Activated CD4-positive, alpha-beta T cell treated with anti-CD3 and anti-CD28 coated beads, Interleukin-2, amount 10 ng/mL, durations not matched to agents 7 days and 5 days (primary cell): ENCODE results near the gene HIRIP3. TPM values are rescaled to one million over a fixed set of nuclear protein-coding genes. Genes with fewer than 3 reads are reported as not detected.

Experiments used
- CTCF ChIA-PET: fragments of 350-600 bp; sonication (Branson Sonifier 250); formaldehyde crosslinking; loops from one replicate; lab custom pipeline; 2021; ENCODE audit warnings: antibody characterized with exemption; lab: Charles Lee
- POLR2A ChIA-PET: fragments of 350-600 bp; sonication (Branson Sonifier 250); formaldehyde crosslinking; loops from one replicate; lab custom pipeline; 2021; ENCODE audit warnings: antibody characterized with exemption; lab: Charles Lee
- DNase-seq: peaks from one replicate; pipeline ENCODE4 v3.0.0-alpha.2; 2020
- H3K27ac Mint-ChIP-seq: one replicate; pipeline ENCODE4 v1.8.0; 2021; ENCODE audit warnings: mild to moderate bottlenecking, moderate library complexity, mixed read lengths
- H3K27me3 Mint-ChIP-seq: one replicate; pipeline ENCODE4 v1.8.0; 2021; ENCODE audit warnings: mixed read lengths
- H3K36me3 Mint-ChIP-seq: one replicate; pipeline ENCODE4 v1.8.0; 2021; ENCODE audit warnings: low read depth, mixed read lengths
- H3K4me1 Mint-ChIP-seq: one replicate; pipeline ENCODE4 v1.8.0; 2021; ENCODE audit warnings: mixed read lengths
- H3K4me3 Mint-ChIP-seq: one replicate; pipeline ENCODE4 v1.8.0; 2021; ENCODE audit warnings: mild to moderate bottlenecking, moderate library complexity, mixed read lengths
- H3K9me3 Mint-ChIP-seq: one replicate; pipeline ENCODE4 v1.8.0; 2021; ENCODE audit warnings: mixed read lengths
- total RNA-seq, 2 experiments: library from RNA; stranded (reverse); gene quantifications; one replicate each; pipeline ENCODE4 v1.2.3, GENCODE V29; 2021

The HIRIP3 gene
- total RNA-seq, 2 experiments from 2014 or later, result 37.0 to 45.0 TPM

- Mint-ChIP-seq H3K27me3 (peaks cover 26% of the 10 kb centered on the region), H3K9me3 (no peaks in the 10 kb centered on the region), H3K4me3 (peak overlapping the region; percentile 73), H3K36me3 (no peaks in the 10 kb centered on the region), H3K27ac (no peak overlapping the region), H3K4me1 (peaks cover 6% of the 10 kb centered on the region)
- POLR2A ChIA-PET, result no interaction called here
- CTCF ChIA-PET, result no interaction called here
- DNase-seq, result no peak
These were observed 16.5 kb upstream of the HIRIP3 start for GRCh38 chr16:30011714-30012504.

GRCh38 chr16:30010844-30011713, 15.7 kb upstream of the HIRIP3 start, which contains the start of gene DOC2A:
TSS of gene DOC2A (minus strand) at chr16:30011027. CDS start at chr16:30010222, 805 bp downstream.
- DNase-seq, result peak; percentile 47
- Mint-ChIP-seq H3K27me3 (peaks cover 26% of the 10 kb centered on the region), H3K36me3 (no peaks in the 10 kb centered on the region), H3K27ac (no peak within 1 kb of the TSS), H3K9me3 (no peaks in the 10 kb centered on the region), H3K4me1 (peaks cover 6% of the 10 kb centered on the region), H3K4me3 (peak within 1 kb of the TSS; percentile 73)
- POLR2A ChIA-PET, result no interaction called here
- CTCF ChIA-PET, result interaction anchor here (0.6 kb wide), 1 partner anchor 187 kb away, joined by 4 read pairs; no protein-coding TSS in a partner anchor

- H3K9me3 Mint-ChIP-seq, result no peaks in the 10 kb centered on the region
- no peaks in the 10 kb centered on the region for H3K36me3 Mint-ChIP-seq
- ChIA-PET CTCF (no interaction called here), POLR2A (interaction anchor here (0.6 kb wide), 1 partner anchor 122 kb away, joined by 5 read pairs; no protein-coding TSS in a partner anchor)
- no peak for DNase-seq
- H3K4me3 Mint-ChIP-seq, result peak overlapping the region; percentile 67
- peaks cover 6% of the 10 kb centered on the region for H3K4me1 Mint-ChIP-seq
- H3K27ac Mint-ChIP-seq, result no peak overlapping the region
- H3K27me3 Mint-ChIP-seq, result peaks cover 26% of the 10 kb centered on the region
These were observed 14.8 kb upstream of the HIRIP3 start for GRCh38 chr16:30009990-30010843.

- peaks cover 26% of the 10 kb centered on the region for H3K27me3 Mint-ChIP-seq
- peaks cover 6% of the 10 kb centered on the region for H3K4me1 Mint-ChIP-seq
- ChIA-PET POLR2A (interaction anchor here (0.6 kb wide), 1 partner anchor 121 kb away, joined by 5 read pairs; no protein-coding TSS in a partner anchor), CTCF (interaction anchor here (1.0 kb wide), 1 partner anchor 219 kb away, joined by 3 read pairs; no protein-coding TSS in a partner anchor)
- H3K4me3 Mint-ChIP-seq, result no peak overlapping the region
- DNase-seq, result no peak
- no peaks in the 10 kb centered on the region for H3K9me3 Mint-ChIP-seq
- no peak overlapping the region for H3K27ac Mint-ChIP-seq
- no peaks in the 10 kb centered on the region for H3K36me3 Mint-ChIP-seq
These were observed 13.9 kb upstream of the HIRIP3 start for GRCh38 chr16:30009085-30009862.

- Mint-ChIP-seq H3K4me1 (peaks cover 6% of the 10 kb centered on the region), H3K9me3 (no peaks in the 10 kb centered on the region), H3K4me3 (no peak overlapping the region), H3K27ac (no peak overlapping the region), H3K36me3 (peaks cover 3% of the 10 kb centered on the region), H3K27me3 (peaks cover 20% of the 10 kb centered on the region)
- no peak for DNase-seq
- ChIA-PET POLR2A (no interaction called here), CTCF (interaction anchor here (0.7 to 1.4 kb wide), 3 partner anchors 11 to 223 kb away, joined by 3 read pairs; no protein-coding TSS in a partner anchor)
These were observed 12.0 kb upstream of the HIRIP3 start for GRCh38 chr16:30007378-30007895.

- ChIA-PET POLR2A (no interaction called here), CTCF (interaction anchor here (0.7 to 2.2 kb wide), 4 partner anchors 11 to 223 kb away, joined by 3 to 6 read pairs (median 3); partner anchors contain the start of gene MAZ)
- Mint-ChIP-seq H3K36me3 (peaks cover 3% of the 10 kb centered on the region), H3K27ac (no peak overlapping the region), H3K27me3 (peaks cover 15% of the 10 kb centered on the region), H3K9me3 (no peaks in the 10 kb centered on the region), H3K4me3 (no peak overlapping the region), H3K4me1 (peaks cover 3% of the 10 kb centered on the region)
- DNase-seq, result no peak
These were observed 11.4 kb upstream of the HIRIP3 start for GRCh38 chr16:30006659-30007377.

DNA sequence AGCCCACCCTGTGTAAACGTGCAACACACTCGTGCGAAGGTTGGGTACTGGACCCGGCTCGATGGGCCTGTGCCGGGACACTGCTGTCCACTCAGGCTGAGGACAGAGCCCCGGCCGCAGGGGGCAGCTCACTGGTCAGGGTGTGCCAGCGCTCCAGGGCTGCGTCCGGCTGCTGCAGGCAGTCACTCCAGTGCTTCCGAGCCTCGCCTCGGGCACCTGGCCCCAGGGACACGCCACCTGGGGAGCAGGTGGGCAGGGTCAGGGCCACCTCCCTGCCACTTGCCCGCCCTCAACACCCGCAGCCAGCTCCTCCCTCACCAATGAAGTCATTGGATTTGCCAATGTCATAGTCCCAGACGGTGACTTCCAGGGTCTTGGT, 10.7 kb upstream of the HIRIP3 start:
- Mint-ChIP-seq H3K36me3 (peaks cover 3% of the 10 kb centered on the region), H3K9me3 (no peaks in the 10 kb centered on the region), H3K27me3 (peaks cover 13% of the 10 kb centered on the region), H3K27ac (no peak overlapping the region), H3K4me3 (no peak overlapping the region), H3K4me1 (peaks cover 3% of the 10 kb centered on the region)
- no peak for DNase-seq
- CTCF ChIA-PET, result interaction anchor here (1.0 to 2.2 kb wide), 3 partner anchors 11 to 199 kb away, joined by 3 to 6 read pairs (median 3); partner anchors contain the start of genes C16orf92, HIRIP3 and MAZ
- POLR2A ChIA-PET, result no interaction called here

DNA sequence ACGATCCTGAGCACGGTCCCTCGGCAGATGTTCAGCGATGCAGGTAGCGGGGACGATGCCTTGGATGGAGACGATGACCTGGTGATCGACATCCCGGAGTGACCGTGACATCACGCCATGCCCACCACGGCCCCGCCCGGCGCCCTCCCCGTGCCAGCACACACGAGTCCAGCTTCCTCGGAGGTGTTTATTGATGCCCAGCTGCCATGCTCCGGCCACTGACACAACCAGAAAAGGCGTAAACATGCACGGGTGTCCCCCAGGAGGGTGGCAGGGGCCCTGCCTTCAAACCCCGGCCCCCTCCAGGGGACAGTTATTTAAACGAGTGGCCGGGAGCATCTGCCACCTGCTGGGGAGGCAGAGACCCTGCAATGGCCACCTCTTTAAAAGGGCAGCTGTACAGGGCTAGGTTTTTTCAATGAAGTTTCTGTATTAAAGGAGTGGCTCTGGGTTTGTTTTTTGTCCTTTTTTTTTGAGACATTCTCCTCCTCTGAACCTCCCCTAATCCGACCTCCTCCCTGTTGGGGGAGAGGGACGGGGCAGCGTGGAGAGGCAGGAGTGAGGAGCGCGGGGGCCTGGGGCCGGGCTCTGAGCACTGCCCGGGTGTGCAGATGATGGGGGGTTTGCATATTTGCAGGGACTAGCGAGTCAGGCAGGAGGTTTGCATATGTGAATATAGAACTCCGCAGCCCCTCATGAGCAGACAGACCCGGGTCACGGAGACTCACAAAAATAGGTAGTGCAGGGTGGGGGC, 10.1 kb upstream of the HIRIP3 start:
- Mint-ChIP-seq H3K4me3 (no peak overlapping the region), H3K9me3 (no peaks in the 10 kb centered on the region), H3K27ac (no peak overlapping the region), H3K36me3 (peaks cover 3% of the 10 kb centered on the region), H3K4me1 (peaks cover 2% of the 10 kb centered on the region), H3K27me3 (peaks cover 12% of the 10 kb centered on the region)
- ChIA-PET CTCF (interaction anchor here (0.8 to 2.2 kb wide), 6 partner anchors 10 to 198 kb away, joined by 3 to 6 read pairs (median 3); partner anchors contain the start of genes C16orf92, HIRIP3 and MAZ), POLR2A (no interaction called here)
- peak; percentile 51 for DNase-seq

GRCh38 chr16:30004811-30005242, 9.4 kb upstream of the HIRIP3 start:
- CTCF ChIA-PET, result interaction anchor here (0.8 to 2.2 kb wide), 7 partner anchors 9 to 309 kb away, joined by 3 to 6 read pairs (median 3); partner anchors contain the start of genes C16orf92, HIRIP3 and MAZ

DNA sequence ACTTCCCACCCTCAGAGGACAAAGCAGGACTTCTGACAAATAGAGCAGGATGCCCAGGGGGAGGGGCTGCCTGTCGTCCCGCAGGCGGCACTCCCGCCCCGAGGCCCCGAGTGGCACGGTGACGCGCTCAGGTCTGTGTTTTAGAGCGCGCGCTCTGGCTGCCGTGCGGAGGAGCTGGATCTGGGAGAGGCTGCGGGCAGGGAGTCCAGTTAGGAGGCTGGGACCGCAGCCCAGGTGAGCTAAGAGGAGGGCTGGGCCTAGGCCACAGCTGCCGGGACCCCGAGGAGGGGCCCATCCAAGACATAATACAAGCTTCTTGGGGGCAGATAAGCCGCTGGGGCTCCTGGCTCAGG, 9.0 kb upstream of the HIRIP3 start:
- CTCF ChIA-PET, result interaction anchor here (0.8 to 2.2 kb wide), 6 partner anchors 24 to 308 kb away, joined by 3 to 6 read pairs (median 4); partner anchors contain the start of gene MAZ
- H3K27ac Mint-ChIP-seq, result peak overlapping the region; percentile 41

More at GRCh38 chr16:30004811-30005242, 9.4 kb upstream of the HIRIP3 start:
- DNase-seq, result no peak
- H3K27ac Mint-ChIP-seq, result peak overlapping the region; percentile 41
- peaks cover 6% of the 10 kb centered on the region for H3K27me3 Mint-ChIP-seq
- POLR2A ChIA-PET, result no interaction called here
- H3K4me1 Mint-ChIP-seq, result no peaks in the 10 kb centered on the region
- H3K9me3 Mint-ChIP-seq, result no peaks in the 10 kb centered on the region
- H3K36me3 Mint-ChIP-seq, result peaks cover 3% of the 10 kb centered on the region
- H3K4me3 Mint-ChIP-seq, result no peak overlapping the region

More for the DNA sequence above, 9.0 kb upstream of the HIRIP3 start:
- POLR2A ChIA-PET, result interaction anchor here (0.6 kb wide), 1 partner anchor 29 kb away, joined by 3 read pairs; no protein-coding TSS in a partner anchor
- no peaks in the 10 kb centered on the region for H3K9me3 Mint-ChIP-seq
- no peaks in the 10 kb centered on the region for H3K4me1 Mint-ChIP-seq
- peaks cover 8% of the 10 kb centered on the region for H3K36me3 Mint-ChIP-seq
- DNase-seq, result no peak
- peaks cover 3% of the 10 kb centered on the region for H3K27me3 Mint-ChIP-seq
- H3K4me3 Mint-ChIP-seq, result no peak overlapping the region
